ENCODE measurements around the gene ANO10. TPM values are rescaled to one million over a fixed set of nuclear protein-coding genes. Genes with fewer than 3 reads are reported as not detected.
A peak's percentile ranks its signal among the peaks of the same experiment; 100 is the strongest.

ANO10 gene
- total RNA-seq, 1 experiment from 2014 or later: 26.6 TPM

GRCh38 chr3:43389388-43390254, 232.2 kb downstream of the ANO10 start:
- Histone ChIP-seq H3K36me3 (ENCODE audit: control insufficient read depth, insufficient read depth, low read length) (no peaks in the 10 kb centered on the region), H3K9me3 (ENCODE audit: control insufficient read depth, insufficient read depth, low read depth, low read length) (no peaks in the 10 kb centered on the region), H3K27me3 (ENCODE audit: control insufficient read depth, insufficient read depth, low read length) (no peaks in the 10 kb centered on the region), H3K27ac (ENCODE audit: low read length) (no peak overlapping the region), H3K4me3 (ENCODE audit: low read depth in 2 of 2, low read length in 2 of 2) (no peak overlapping the region), H3K4me1 (ENCODE audit: control insufficient read depth, insufficient read depth, low read length) (no peaks in the 10 kb centered on the region)
- ATAC-seq (peak; percentile 84), DNase-seq (ENCODE audit: low read depth, low spot score) (peak; percentile 54)
- BruUV-seq (replicated peaks): no TSS peak
- in situ Hi-C loops (cut with HindIII; ENCODE audit: low pct_unique_long_range_greater_than_20kb, low sequenced_read_pairs): no loop called here
- TF ChIP-seq CTCF (IDR thresholded peaks at IDR 0.05) (no peak), TCF7L2 (IDR thresholded peaks at IDR 0.05; ENCODE audit: low read depth, low read length) (no peak), REST (IDR thresholded peaks at IDR 0.05; ENCODE audit: insufficient read depth in 1 of 2, low read depth in 2 of 2, low read length in 1 of 2) (no peak), POLR2AphosphoS5 (IDR thresholded peaks at IDR 0.05; ENCODE audit: low read depth, low read length) (no peak), SIN3A (IDR thresholded peaks at IDR 0.05; ENCODE audit: borderline replicate concordance, insufficient read depth, low read depth, low read length) (no peak)
- intact Hi-C loops (cut with micrococcal nuclease; ENCODE audit: unreplicated experiment): no loop called here
- ChIA-PET POLR2A (no interaction called here), CTCF (no interaction called here)

GRCh38 chr3:43388915-43389314, 232.9 kb downstream of the ANO10 start:
- POLR2A ChIA-PET: no interaction called here
- BruUV-seq (replicated peaks): no TSS peak
- CTCF ChIA-PET: no interaction called here

More at GRCh38 chr3:43388915-43389314, 232.9 kb downstream of the ANO10 start:
- in situ Hi-C loops (cut with HindIII; ENCODE audit: low pct_unique_long_range_greater_than_20kb, low sequenced_read_pairs) (no loop called here), intact Hi-C loops (cut with micrococcal nuclease; ENCODE audit: unreplicated experiment) (no loop called here)
- no peaks in the 10 kb centered on the region for H3K36me3 ChIP-seq (ENCODE audit: control insufficient read depth, insufficient read depth, low read length)
- DNase-seq (ENCODE audit: low read depth, low spot score) (no peak), ATAC-seq (no peak)
- no peak overlapping the region for H3K27ac ChIP-seq (ENCODE audit: low read length)
- no peaks in the 10 kb centered on the region for H3K27me3 ChIP-seq (ENCODE audit: control insufficient read depth, insufficient read depth, low read length)
- H3K4me1 ChIP-seq (ENCODE audit: control insufficient read depth, insufficient read depth, low read length): no peaks in the 10 kb centered on the region
- no peak overlapping the region for H3K4me3 ChIP-seq (ENCODE audit: low read depth in 2 of 2, low read length in 2 of 2)
- no peaks in the 10 kb centered on the region for H3K9me3 ChIP-seq (ENCODE audit: control insufficient read depth, insufficient read depth, low read depth, low read length)
- no peak for TF ChIP-seq REST (IDR thresholded peaks at IDR 0.05; ENCODE audit: insufficient read depth in 1 of 2, low read depth in 2 of 2, low read length in 1 of 2)
- TF ChIP-seq TCF7L2 (IDR thresholded peaks at IDR 0.05; ENCODE audit: low read depth, low read length): no peak

Measured in Panc1 (cell line).